Activated T-cell treated with anti-CD3 and anti-CD28 coated beads for 48 hours (primary cell): Measurements from ENCODE around the gene METTL8.

Experiments used
- DNase-seq: peaks from one replicate; pipeline ENCODE4 v3.0.0-alpha.2; 2020; ENCODE audit warnings: low read depth

METTL8 gene, protein sequence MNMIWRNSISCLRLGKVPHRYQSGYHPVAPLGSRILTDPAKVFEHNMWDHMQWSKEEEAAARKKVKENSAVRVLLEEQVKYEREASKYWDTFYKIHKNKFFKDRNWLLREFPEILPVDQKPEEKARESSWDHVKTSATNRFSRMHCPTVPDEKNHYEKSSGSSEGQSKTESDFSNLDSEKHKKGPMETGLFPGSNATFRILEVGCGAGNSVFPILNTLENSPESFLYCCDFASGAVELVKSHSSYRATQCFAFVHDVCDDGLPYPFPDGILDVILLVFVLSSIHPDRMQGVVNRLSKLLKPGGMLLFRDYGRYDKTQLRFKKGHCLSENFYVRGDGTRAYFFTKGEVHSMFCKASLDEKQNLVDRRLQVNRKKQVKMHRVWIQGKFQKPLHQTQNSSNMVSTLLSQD

GRCh38 chr2:171433763-171434012 lies at the start of gene METTL8:
METTL8 (minus strand) TSS chr2:171433990; CDS start chr2:171392185, 41,805 bp downstream.
- DNase-seq, result no peak

- no peak for DNase-seq
Measured at GRCh38 chr2:171482877-171483276, 49.1 kb upstream of the METTL8 start.

GRCh38 chr2:171482308-171482707 lies 48.5 kb upstream of the METTL8 start:
- DNase-seq, result no peak

DNA sequence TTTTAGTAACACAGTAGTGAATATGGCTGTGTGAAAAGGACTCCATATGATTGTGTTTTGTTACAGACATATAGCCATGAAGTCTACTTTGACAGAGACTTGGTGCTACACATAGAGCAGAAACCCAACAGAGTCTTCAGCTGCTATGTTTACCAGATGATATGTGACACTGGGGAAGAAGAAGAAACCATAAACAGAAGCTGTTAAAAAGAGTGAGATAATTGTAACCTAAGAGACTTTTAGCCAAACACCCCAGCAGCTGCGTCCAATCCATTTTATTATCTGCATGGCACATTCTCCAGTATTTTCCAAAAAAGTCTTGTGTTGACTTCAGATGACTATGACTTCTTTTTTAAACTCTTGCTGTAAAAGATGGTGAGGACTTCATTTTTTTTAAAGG lies 47.1 kb upstream of the METTL8 start:
- no peak for DNase-seq

- no peak for DNase-seq
Measured at GRCh38 chr2:171479154-171479814, 45.5 kb upstream of the METTL8 start.

DNA sequence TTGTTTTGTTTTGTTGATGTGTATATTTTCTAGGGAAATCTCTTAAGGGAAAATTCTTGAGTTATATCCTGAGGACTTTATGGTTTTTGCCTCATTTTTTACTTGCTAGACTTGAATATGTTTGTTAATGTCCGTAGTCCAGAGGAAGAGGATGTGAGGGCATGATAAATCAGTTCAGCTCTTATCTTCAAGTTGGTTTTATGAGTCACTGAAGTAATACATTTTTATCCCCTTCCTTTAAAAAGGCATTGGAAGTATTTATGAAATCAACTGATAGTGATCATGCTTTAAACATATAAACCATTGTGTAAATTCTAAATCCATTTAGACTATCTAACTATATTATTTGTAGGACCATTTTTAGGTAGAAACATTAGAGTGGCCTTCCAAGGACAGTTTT lies 44.6 kb upstream of the METTL8 start:
- no peak for DNase-seq

- DNase-seq, result no peak
Measured at GRCh38 chr2:171475979-171476378, 42.2 kb upstream of the METTL8 start.

- no peak for DNase-seq
Measured at GRCh38 chr2:171470129-171470528, 36.3 kb upstream of the METTL8 start.

GRCh38 chr2:171469176-171469575 lies 35.4 kb upstream of the METTL8 start:
- DNase-seq, result no peak

GRCh38 chr2:171460537-171460936 lies 26.7 kb upstream of the METTL8 start:
- no peak for DNase-seq

- no peak for DNase-seq
Measured at GRCh38 chr2:171459498-171459897, 25.7 kb upstream of the METTL8 start.

DNA sequence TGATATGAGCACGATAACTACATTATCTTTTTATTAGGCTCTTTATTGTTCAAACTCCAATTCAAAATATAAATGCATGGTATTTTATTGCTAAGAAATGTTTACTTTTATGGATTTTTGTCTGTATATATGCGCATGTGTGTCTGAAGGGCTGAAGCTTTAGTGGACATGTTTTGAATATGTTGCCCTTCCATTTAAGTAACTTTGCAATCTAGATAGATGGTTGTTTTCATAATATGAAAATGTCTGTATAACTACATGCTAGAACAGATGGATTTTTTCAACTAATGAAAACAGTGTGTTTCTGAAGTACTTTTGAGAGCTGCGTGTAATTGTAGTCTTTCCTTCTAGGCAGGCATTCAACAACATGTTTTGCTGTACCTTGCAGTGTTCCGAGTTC lies 19.0 kb upstream of the METTL8 start:
- no peak for DNase-seq

DNA sequence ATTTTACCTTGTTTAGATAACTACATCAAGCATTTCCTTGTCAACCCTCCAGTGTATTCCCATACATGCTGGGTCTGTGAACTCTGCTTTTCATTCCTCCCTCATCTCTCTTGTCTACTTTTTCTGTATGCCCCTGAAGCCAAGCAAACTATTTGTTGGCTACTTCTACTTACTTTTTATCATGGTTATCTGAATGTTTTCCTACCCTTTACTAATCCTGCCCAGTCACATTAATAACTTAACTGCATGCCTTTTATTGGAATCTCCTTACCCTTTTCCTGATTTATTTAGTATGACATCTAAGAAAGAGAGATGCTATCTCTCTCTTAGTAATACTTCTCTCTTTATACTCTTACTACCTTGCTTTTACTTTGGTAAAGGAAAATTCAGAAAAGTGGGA lies 17.3 kb upstream of the METTL8 start:
- DNase-seq, result no peak

- DNase-seq, result no peak
Measured at GRCh38 chr2:171447675-171448074, 13.9 kb upstream of the METTL8 start.

DNA sequence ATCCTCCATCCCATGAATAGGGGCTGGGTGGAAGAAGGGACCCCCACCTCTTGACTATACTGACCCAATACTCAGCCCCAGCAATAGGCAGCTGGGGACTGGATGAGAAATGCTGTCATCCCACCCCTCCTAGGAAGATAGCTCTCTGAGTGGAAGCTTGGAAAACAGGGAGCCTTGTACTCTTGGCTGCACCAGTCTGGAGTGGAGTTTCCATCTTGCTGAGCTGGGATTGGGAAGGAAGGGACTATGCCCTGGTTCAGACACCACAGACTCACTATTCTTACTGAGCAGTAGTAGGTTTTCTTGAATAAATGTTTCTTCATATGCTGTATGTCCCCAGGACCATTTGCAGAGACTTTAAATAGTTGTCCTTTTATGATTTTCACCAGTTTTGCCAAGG lies 7.7 kb upstream of the METTL8 start:
- no peak for DNase-seq

DNA sequence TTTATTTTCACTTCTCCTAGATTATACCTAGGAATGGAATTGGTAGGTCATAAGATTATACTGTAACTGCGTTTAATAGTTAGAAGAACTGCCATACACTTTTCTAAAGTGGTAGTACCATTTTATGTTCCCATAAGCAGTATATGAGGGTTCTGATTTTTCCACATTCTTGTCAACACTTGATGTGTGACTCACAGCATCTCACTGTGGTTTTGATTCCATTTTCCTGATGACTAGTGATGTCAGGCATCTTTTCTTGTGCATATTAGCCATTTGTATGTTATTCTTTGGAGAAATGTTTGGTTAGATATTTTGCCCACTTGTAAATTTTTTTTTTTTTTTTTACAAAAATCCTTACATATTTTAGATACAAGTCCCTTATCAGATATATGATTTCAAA lies 2.5 kb upstream of the METTL8 start:
- no peak for DNase-seq

DNA sequence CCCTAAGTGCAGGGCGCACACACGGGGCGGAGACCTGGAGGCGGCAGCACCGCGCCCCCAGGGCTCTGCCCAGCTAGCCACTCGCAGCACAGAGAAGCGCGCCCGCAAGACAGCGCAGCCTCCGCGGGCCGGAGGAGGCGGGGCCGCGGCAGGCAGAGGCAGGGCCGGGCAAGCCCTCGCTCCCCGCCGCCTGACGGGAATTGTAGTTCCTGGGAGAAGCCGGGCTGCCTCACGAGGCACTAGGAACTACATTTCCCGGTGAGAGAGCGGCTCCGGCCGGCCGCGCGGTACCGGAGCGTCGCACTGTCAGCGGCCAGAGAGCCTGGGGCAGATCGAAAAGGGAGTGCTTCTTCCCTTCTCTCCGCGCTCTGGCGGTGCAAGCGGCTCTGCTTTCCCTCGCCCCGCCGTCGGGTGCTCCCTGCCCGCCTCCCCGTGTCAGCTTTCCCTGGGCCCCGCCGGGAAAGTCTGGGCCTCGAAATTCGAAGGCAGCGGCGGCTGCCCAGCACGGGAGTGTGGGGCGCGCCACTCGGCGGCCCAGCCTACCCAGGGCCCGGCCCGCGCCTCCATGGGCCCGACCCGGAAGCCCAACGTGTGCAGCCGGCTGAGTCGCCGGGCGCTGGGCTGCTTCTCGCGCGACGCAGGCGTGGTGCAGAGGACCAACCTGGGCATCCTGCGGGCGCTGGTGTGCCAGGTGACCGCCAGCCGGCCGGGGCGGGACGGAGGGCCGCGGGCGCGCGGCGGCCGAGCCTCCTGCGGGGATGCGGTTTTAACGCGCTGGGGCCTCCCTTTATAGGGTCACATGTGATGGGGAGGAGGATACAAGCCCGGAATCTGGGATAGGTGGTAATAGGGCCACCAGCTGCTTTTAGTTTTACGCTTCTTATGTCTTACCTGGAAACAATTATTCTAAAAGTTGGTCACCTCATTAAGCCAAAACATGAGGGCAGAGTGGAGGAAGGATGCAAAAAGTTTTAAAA lies 511 bp upstream of the METTL8 start, which contains the start of gene DCAF17:
Gene DCAF17 (plus strand): TSS at position 214 of the 977 bp plus-strand sequence. CDS start 352 bp downstream, at position 566.
- DNase-seq, result peak; percentile 96

- DNase-seq, result peak; percentile 34
Measured at GRCh38 chr2:171432969-171433762, 624 bp downstream of the METTL8 start.

DNA sequence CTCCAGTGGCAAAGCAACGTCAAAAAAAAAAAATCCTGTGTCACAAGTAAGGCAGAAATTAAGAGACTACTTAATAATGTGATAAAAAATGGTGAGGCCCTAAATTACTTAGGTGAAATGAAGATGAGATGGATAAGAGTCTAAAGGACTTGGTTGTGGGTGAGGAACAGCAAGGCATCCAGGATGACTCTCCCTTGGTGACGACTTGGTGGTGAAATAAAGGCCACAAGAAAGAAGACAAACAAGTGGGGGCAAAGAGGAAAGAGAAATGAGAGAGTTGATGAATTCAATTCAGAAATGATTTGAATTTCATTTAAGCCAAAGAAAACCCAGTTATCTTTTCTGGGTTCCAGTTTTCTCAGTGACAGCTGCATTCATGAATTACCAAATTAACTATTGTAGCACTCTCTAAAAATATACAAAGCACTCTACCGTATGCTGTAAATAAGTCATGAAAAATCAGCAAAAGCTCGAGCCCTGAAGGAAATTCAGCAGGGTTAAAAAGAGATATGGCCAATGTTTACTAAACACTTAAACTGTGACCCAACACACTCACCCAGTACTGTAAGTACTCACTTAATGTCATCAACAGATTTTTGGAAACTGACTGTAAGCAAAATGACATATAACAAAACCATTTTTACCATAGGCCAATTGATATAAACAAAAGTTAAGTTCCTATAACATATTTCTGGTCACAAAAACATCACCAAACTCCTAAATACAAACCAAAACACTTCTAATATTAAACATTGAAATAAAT lies 1.4 kb downstream of the METTL8 start:
- DNase-seq, result no peak

DNA sequence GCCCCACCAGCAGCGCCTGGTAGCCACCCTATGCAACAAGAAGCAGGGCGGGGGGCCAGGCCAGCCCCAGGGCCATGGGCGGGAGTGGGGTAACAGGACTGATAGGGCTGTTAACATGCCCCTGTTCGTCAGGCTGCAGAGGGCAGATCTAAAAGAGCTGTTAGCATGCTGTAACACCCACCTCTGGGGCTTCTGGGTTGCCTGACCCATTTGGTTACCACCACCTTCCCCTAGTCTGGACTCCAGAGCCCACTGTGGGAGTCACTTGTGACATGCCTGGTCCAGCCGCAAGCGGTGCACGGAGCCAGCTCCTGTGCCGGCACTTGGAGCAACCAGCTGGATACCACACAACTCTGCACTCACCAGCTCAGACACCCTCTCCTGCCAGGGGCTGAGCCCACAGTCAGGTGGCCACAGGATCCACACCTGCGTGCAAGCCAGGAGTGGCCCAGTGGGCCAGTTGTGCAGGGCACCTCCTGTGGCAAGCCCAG lies 2.1 kb downstream of the METTL8 start:
- no peak for DNase-seq
